ENCODE measurements around the gene LRRTM3.

LRRTM3 gene

DNA sequence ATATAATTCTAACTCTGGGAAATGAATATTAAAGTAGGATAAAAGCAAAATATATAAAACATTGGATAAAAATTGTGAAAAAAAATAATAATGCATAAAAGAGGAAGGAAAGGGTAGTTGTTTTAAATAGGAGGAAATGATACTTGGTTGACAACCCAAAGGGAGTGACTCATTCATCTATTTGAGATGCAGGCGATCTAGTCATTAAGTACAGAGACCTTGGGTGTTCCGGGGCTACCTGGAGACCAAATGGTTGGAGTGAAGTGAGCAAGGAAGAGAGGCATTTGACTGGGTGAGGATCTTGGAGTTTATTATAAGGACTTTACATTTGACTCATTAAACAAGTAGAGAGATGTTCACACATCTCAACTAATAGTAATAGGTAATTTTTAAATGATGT lies 111.0 kb downstream of the LRRTM3 start:
- no peak overlapping the region for H3K4me3 ChIP-seq (ENCODE audit: low read depth, low read length)
- TF ChIP-seq, protein P1, sequence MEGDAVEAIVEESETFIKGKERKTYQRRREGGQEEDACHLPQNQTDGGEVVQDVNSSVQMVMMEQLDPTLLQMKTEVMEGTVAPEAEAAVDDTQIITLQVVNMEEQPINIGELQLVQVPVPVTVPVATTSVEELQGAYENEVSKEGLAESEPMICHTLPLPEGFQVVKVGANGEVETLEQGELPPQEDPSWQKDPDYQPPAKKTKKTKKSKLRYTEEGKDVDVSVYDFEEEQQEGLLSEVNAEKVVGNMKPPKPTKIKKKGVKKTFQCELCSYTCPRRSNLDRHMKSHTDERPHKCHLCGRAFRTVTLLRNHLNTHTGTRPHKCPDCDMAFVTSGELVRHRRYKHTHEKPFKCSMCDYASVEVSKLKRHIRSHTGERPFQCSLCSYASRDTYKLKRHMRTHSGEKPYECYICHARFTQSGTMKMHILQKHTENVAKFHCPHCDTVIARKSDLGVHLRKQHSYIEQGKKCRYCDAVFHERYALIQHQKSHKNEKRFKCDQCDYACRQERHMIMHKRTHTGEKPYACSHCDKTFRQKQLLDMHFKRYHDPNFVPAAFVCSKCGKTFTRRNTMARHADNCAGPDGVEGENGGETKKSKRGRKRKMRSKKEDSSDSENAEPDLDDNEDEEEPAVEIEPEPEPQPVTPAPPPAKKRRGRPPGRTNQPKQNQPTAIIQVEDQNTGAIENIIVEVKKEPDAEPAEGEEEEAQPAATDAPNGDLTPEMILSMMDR (IDR thresholded peaks at IDR 0.05; ENCODE audit: borderline replicate concordance, insufficient read depth, low read depth, low read length): no peak

DNA sequence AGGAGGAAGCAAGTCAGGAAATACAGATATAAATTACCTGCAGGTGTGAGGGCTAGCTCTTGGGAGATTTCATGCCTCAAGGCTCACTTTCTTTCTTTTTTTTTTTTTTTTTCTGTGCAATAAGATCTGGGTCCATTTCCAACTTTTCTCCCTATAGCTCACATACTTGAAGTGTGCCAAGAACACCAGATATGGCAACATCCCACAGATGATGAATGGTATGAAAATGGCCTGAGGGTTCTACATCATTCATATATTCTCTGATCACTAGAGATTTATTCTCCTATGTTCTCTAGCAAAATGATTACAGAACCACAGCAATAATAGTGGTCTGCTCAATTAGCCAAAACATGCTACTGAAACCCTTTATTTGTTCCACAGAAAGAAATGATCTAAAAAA lies 117.2 kb downstream of the LRRTM3 start:
- no peak overlapping the region for H3K4me3 ChIP-seq (ENCODE audit: low read depth, low read length)
- TF ChIP-seq, protein P1 (IDR thresholded peaks at IDR 0.05; ENCODE audit: borderline replicate concordance, insufficient read depth, low read depth, low read length): no peak

DNA sequence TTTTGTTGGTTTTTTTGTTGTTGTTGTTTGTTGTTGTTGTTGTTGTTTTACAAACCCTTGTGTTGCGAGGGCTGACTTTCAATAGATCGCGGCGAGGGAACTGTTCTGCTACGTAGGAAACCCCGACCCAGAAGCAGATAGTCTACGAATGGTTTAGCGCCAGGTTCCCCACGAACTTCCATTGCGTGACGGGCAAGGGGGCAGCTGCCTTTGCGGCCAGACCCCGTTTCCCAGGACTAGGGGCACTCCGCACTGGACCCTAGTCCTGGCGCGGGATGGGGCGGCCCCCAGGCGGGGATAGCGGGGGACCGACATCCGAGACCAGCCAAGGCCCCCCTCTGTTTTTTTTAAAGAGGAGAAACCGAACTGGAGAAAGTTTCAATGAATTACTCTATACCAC lies 119.6 kb downstream of the LRRTM3 start:
- no peak overlapping the region for H3K4me3 ChIP-seq (ENCODE audit: low read depth, low read length)
- TF ChIP-seq, protein P1 (IDR thresholded peaks at IDR 0.05; ENCODE audit: borderline replicate concordance, insufficient read depth, low read depth, low read length): no peak

DNA sequence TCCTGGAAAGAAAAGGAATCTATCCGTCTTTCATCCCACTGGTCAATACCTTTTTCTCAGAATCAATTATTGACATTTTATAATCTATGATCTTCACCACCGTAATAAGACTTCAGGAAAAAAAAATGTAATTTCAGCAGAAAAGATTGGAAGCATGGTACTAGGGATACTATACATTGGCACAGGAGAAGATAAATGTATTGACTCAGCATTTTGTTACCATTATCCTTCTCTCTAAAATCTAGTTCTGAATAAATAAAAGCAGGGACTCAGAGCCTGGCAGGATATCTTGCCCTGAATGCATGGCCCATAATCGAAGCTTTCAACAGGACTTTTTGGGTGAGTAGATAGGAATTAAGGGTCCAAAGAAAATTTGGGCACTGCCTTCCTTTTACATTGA lies 120.7 kb downstream of the LRRTM3 start:
- H3K4me3 ChIP-seq (ENCODE audit: low read depth, low read length): no peak overlapping the region
- TF ChIP-seq, protein P1 (IDR thresholded peaks at IDR 0.05; ENCODE audit: borderline replicate concordance, insufficient read depth, low read depth, low read length): no peak

DNA sequence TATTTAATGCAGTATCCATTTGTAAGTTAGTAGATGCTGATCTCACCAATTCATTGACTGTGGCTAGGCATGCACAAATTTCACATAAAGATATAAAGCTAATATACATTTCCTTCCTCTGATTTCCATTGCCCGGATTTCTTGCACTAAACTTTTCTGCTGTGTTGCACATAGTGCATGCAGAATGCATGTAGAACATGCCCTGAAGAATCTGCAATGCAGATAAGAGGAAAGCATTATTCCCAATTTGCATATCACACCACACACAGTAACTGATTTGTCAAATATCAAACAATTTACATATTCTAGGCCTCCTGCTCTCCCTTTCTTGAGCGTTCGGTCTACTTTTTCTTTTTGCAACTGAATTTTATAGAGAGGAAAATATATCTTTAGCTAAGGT lies 124.2 kb downstream of the LRRTM3 start:
- TF ChIP-seq, protein P1 (IDR thresholded peaks at IDR 0.05; ENCODE audit: borderline replicate concordance, insufficient read depth, low read depth, low read length): no peak
- no peak overlapping the region for H3K4me3 ChIP-seq (ENCODE audit: low read depth, low read length)

DNA sequence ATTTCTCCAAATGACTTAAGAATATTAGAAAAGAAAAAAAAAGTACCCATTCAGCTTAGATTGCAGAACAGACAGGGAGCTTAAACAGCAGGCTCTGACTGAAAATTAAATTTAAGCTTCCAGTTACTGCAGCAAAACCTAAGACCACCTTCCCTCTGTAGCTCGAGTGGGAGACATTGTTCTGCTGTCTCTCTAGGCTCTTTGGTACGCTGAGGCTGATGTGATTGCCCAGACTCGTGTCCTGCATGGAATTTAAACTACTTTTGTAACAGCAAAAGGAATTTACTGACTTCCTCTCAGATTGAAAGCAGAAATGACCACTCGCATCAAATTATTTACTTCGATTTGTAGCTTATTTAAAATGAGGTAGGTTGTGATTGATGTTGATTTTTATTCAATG lies 124.6 kb downstream of the LRRTM3 start:
- no peak overlapping the region for H3K4me3 ChIP-seq (ENCODE audit: low read depth, low read length)
- TF ChIP-seq, protein P1 (IDR thresholded peaks at IDR 0.05; ENCODE audit: borderline replicate concordance, insufficient read depth, low read depth, low read length): no peak

DNA sequence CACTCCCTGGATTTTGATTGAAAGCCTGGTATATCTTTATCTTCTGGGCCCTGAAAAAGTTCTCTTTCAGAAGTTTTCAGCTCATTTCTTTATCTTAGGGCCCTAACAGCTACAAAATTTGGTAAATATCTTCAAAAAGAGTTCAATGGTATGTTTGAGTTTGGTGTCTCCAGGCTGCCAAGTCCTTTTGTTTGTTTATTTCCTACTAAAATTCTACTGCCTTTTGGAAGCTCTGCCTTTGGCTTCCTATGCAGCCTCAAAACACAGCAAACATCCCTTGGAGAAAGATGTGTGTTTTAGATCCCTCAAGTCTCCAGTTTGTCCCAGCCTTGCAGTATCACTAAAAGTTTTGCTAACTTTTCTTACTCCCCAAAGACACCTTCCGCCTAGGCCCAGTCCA lies 146.8 kb downstream of the LRRTM3 start:
- TF ChIP-seq, protein P1 (IDR thresholded peaks at IDR 0.05; ENCODE audit: borderline replicate concordance, insufficient read depth, low read depth, low read length): no peak
- H3K4me3 ChIP-seq (ENCODE audit: low read depth, low read length): no peak overlapping the region
